Muscle layer of colon (tissue), 2 donors: Measurements from ENCODE around the gene CCDC177.

Experiments used
- H3K27ac ChIP-seq: one replicate; pipeline ENCODE4 v1.7.0; 2013; ENCODE audit warnings: low read depth, mild to moderate bottlenecking, low read length, moderate library complexity
- H3K27me3 ChIP-seq, 2 donors: one replicate each; pipeline ENCODE4 v1.7.0; 2013; ENCODE audit warnings: low read length in 2 of 2, mild to moderate bottlenecking in 2 of 2; ENCODE audit not compliant: insufficient read depth in 2 of 2, control insufficient read depth in 1 of 2
- H3K36me3 ChIP-seq: one replicate; pipeline ENCODE4 v1.7.0; 2013; ENCODE audit warnings: mild to moderate bottlenecking, low read length; ENCODE audit not compliant: insufficient read depth
- H3K4me1 ChIP-seq: one replicate; pipeline ENCODE4 v1.7.0; 2013; ENCODE audit warnings: mild to moderate bottlenecking, low read length; ENCODE audit not compliant: insufficient read depth
- H3K4me3 ChIP-seq, 2 donors: one replicate each; pipeline ENCODE4 v1.7.0; 2013; ENCODE audit warnings: low read length in 2 of 2, low read depth in 1 of 2, mild to moderate bottlenecking in 1 of 2, moderate library complexity in 1 of 2
- H3K9ac ChIP-seq: one replicate; pipeline ENCODE4 v1.7.0; 2013; ENCODE audit warnings: low read length
- H3K9me3 ChIP-seq: one replicate; pipeline ENCODE4 v1.7.0; 2013; ENCODE audit warnings: mild to moderate bottlenecking, low read length
- donor health status: abdominal sarcoma.
- donor health status: Adenocarcinoma of cecum.

The CCDC177 gene

GRCh38 chr14:69573831-69574262 lies 824 bp downstream of the CCDC177 start:
- H3K9me3 ChIP-seq = no peaks in the 10 kb centered on the region
- peaks cover 43 to 74% of the 10 kb centered on the region in 2 donors for H3K27me3 ChIP-seq
- peak overlapping the region in 1 of 2 donors; percentile 19 for H3K4me3 ChIP-seq
- H3K36me3 ChIP-seq = no peaks in the 10 kb centered on the region
- H3K9ac ChIP-seq = no peak overlapping the region
- H3K4me1 ChIP-seq = peaks cover 21% of the 10 kb centered on the region
- H3K27ac ChIP-seq = no peak overlapping the region

GRCh38 chr14:69573205-69573830 lies 1.4 kb downstream of the CCDC177 start:
- peaks cover 45 to 79% of the 10 kb centered on the region in 2 donors for H3K27me3 ChIP-seq
- no peaks in the 10 kb centered on the region for H3K36me3 ChIP-seq
- H3K4me3 ChIP-seq = peak overlapping the region; percentile 19 to 27
- no peaks in the 10 kb centered on the region for H3K9me3 ChIP-seq
- no peak overlapping the region for H3K9ac ChIP-seq
- H3K4me1 ChIP-seq = peaks cover 21% of the 10 kb centered on the region
- no peak overlapping the region for H3K27ac ChIP-seq

GRCh38 chr14:69572841-69573135 lies 1.9 kb downstream of the CCDC177 start:
- Histone ChIP-seq H3K36me3 (no peaks in the 10 kb centered on the region), H3K27me3 (peaks cover 50 to 79% of the 10 kb centered on the region in 2 donors), H3K27ac (no peak overlapping the region), H3K9me3 (no peaks in the 10 kb centered on the region), H3K4me3 (no peak overlapping the region), H3K4me1 (peaks cover 21% of the 10 kb centered on the region), H3K9ac (no peak overlapping the region)

GRCh38 chr14:69572030-69572840 lies 2.4 kb downstream of the CCDC177 start:
- Histone ChIP-seq H3K4me1 (peaks cover 21% of the 10 kb centered on the region), H3K4me3 (peak overlapping the region in 1 of 2 donors; percentile 50), H3K27ac (no peak overlapping the region), H3K36me3 (no peaks in the 10 kb centered on the region), H3K9me3 (no peaks in the 10 kb centered on the region), H3K27me3 (peaks cover 52 to 77% of the 10 kb centered on the region in 2 donors), H3K9ac (no peak overlapping the region)

- peaks cover 21% of the 10 kb centered on the region for H3K4me1 ChIP-seq
- peaks cover 50 to 84% of the 10 kb centered on the region in 2 donors for H3K27me3 ChIP-seq
- peak overlapping the region in 1 of 2 donors; percentile 50 for H3K4me3 ChIP-seq
- no peaks in the 10 kb centered on the region for H3K9me3 ChIP-seq
- no peak overlapping the region for H3K9ac ChIP-seq
- H3K36me3 ChIP-seq = no peaks in the 10 kb centered on the region
- H3K27ac ChIP-seq = no peak overlapping the region
Observed at GRCh38 chr14:69571449-69572029, 3.1 kb downstream of the CCDC177 start.

- peaks cover 45 to 79% of the 10 kb centered on the region in 2 donors for H3K27me3 ChIP-seq
- H3K9me3 ChIP-seq = no peaks in the 10 kb centered on the region
- peaks cover 21% of the 10 kb centered on the region for H3K4me1 ChIP-seq
- H3K27ac ChIP-seq = no peak overlapping the region
- H3K4me3 ChIP-seq = no peak overlapping the region
- no peak overlapping the region for H3K9ac ChIP-seq
- H3K36me3 ChIP-seq = no peaks in the 10 kb centered on the region
Observed at GRCh38 chr14:69570836-69571330, 3.8 kb downstream of the CCDC177 start.

- H3K27me3 ChIP-seq = peaks cover 45 to 71% of the 10 kb centered on the region in 2 donors
- no peaks in the 10 kb centered on the region for H3K36me3 ChIP-seq
- H3K9me3 ChIP-seq = no peaks in the 10 kb centered on the region
- H3K9ac ChIP-seq = no peak overlapping the region
- peaks cover 21% of the 10 kb centered on the region for H3K4me1 ChIP-seq
- no peak overlapping the region for H3K27ac ChIP-seq
- no peak overlapping the region for H3K4me3 ChIP-seq
Observed at GRCh38 chr14:69569859-69570258, 4.8 kb downstream of the CCDC177 start.

GRCh38 chr14:69567563-69567962 lies 7.1 kb downstream of the CCDC177 start:
- H3K36me3 ChIP-seq = no peaks in the 10 kb centered on the region
- H3K4me3 ChIP-seq = no peak overlapping the region
- H3K4me1 ChIP-seq = peaks cover 7% of the 10 kb centered on the region
- no peaks in the 10 kb centered on the region for H3K9me3 ChIP-seq
- H3K9ac ChIP-seq = no peak overlapping the region
- no peak overlapping the region for H3K27ac ChIP-seq
- H3K27me3 ChIP-seq = peaks cover 33 to 51% of the 10 kb centered on the region in 2 donors

GRCh38 chr14:69561893-69562292 lies 12.8 kb downstream of the CCDC177 start:
- Histone ChIP-seq H3K4me3 (no peak overlapping the region), H3K27me3 (peaks cover 0 to 11% of the 10 kb centered on the region in 2 donors), H3K9me3 (no peaks in the 10 kb centered on the region), H3K4me1 (no peaks in the 10 kb centered on the region), H3K9ac (no peak overlapping the region), H3K27ac (no peak overlapping the region), H3K36me3 (no peaks in the 10 kb centered on the region)

GRCh38 chr14:69560826-69561225 lies 13.8 kb downstream of the CCDC177 start:
- Histone ChIP-seq H3K27me3 (peaks cover 0 to 5% of the 10 kb centered on the region in 2 donors), H3K4me1 (no peaks in the 10 kb centered on the region), H3K36me3 (no peaks in the 10 kb centered on the region), H3K4me3 (no peak overlapping the region), H3K27ac (no peak overlapping the region), H3K9me3 (no peaks in the 10 kb centered on the region), H3K9ac (no peak overlapping the region)

GRCh38 chr14:69559581-69560011 lies 15.1 kb downstream of the CCDC177 start:
- Histone ChIP-seq H3K27me3 (peaks cover 0 to 5% of the 10 kb centered on the region in 2 donors), H3K4me3 (no peak overlapping the region), H3K27ac (no peak overlapping the region), H3K4me1 (no peaks in the 10 kb centered on the region), H3K9me3 (no peaks in the 10 kb centered on the region), H3K9ac (no peak overlapping the region), H3K36me3 (no peaks in the 10 kb centered on the region)
